Activated naive CD8-positive, alpha-beta T cell treated with anti-CD3 and anti-CD28 coated beads, Interleukin-2, amount 50 U/mL, for 16 hours (primary cell): Measurements from ENCODE around the gene AQP7.
A peak's percentile ranks its signal among the peaks of the same experiment; 100 is the strongest.
"Not testable (repeated sequence)": the region's sequence is repeated elsewhere in the genome, so short reads cannot be mapped to it uniquely, and the experiment has no call there.

Source experiments
- DNase-seq: peaks from one replicate; pipeline ENCODE4 v3.0.0-alpha.2; 2020; ENCODE audit warnings: low read depth, low spot score

Gene AQP7

GRCh38 chr9:33374634-33375237 is 27.6 kb downstream of the AQP7 start:
- peak; percentile 40 for DNase-seq

GRCh38 chr9:33374190-33374589 is 28.2 kb downstream of the AQP7 start:
- no peak for DNase-seq

GRCh38 chr9:33372900-33373299 is 29.5 kb downstream of the AQP7 start:
- no peak for DNase-seq

DNA sequence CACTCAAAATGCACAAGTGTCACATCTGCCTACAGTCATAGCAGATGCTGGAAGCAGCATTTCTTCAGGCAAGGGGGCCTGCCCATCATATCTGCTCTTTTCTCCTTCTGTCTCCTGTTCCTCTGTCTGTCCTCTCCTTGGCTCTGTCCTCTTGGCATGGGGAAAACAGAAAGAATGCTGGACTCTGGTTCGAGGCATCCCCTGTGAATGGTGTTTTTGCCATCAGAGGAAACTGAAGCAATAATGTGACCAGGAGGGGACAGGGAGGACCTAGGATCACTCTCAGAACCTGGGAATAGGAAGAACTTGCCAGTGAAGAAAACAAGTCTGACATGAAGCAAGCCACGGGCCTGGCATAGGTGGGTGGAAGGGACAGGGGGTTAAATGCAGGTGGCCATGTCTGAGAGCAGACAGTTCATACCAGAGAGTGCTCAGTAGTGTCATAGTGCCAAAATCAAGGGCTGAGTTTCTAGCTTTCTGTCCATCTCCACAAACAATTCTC is 35.3 kb downstream of the AQP7 start:
- no peak for DNase-seq

- DNase-seq = not testable (repeated sequence)
Observed at GRCh38 chr9:33364814-33365213, 37.6 kb downstream of the AQP7 start.

- no peak for DNase-seq
Observed at GRCh38 chr9:33364127-33364526, 38.2 kb downstream of the AQP7 start.

DNA sequence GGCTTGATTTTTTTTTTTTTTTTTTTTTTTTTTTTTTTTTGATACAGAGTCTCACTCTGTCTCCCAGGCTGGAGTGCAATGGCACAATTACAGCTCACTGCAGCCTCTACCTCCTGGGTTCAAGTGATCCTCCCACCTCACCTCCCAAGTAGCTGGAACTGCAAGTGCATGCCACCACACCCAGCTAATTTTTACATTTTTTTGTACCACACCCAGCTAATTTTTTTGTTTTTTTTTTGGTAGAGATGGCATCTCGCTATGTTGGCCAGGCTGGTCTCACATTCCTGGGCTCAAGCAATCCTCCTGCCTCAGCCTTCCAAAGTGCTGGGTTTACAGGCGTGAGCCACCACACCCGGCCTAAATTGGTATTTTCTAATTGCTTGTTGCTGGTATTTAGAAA is 43.7 kb downstream of the AQP7 start:
- DNase-seq = not testable (repeated sequence)

- DNase-seq = no peak
Observed at GRCh38 chr9:33355933-33356332, 46.4 kb downstream of the AQP7 start.

- DNase-seq = no peak
Observed at GRCh38 chr9:33354651-33355211, 47.6 kb downstream of the AQP7 start.

GRCh38 chr9:33351547-33351946 is 50.8 kb downstream of the AQP7 start:
- DNase-seq = no peak

- DNase-seq = no peak
Observed at GRCh38 chr9:33350310-33350709, 52.1 kb downstream of the AQP7 start.

DNA sequence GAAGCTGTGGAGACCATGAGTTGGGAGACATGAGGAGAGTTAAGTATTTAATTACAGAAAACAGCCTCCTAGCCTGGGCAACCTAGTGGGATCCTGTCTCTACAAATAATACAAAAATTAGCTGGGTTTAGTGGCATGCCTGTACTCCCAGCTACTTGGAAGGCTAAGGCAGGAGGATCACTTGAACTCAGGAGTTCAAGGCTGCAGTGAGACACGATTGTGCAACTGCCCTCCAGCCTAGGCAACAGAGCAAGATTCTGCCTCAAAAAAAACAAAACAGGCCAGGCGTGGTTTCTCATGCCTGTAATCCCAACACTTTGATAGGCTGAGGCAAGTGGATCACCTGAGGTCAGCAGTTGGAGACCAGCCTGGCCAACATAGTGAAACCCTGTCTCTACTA is 52.6 kb downstream of the AQP7 start:
- no peak for DNase-seq

- no peak for DNase-seq
Observed at GRCh38 chr9:33348998-33349397, 53.4 kb downstream of the AQP7 start.

GRCh38 chr9:33346564-33346963 is 55.8 kb downstream of the AQP7 start:
- no peak for DNase-seq

DNA sequence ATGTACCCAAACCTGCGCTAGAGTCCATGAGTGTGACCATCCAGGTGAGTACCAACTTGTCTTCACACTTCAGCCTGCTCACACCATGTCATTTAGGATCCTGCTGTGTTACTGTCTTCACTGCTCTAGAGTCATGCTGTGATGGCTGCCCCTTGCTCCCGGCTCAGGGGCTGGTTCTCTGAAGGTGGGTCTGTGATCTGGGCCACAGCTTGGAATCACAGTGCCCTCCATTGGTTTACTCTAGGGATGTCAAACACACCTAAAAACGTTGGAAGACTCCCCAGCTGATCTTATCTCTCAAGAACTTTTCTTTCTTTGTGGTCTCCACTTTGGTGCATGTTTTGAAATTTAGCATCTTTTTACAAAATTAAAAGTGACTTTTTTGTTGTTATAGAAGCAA is 58.2 kb downstream of the AQP7 start:
- no peak for DNase-seq

DNA sequence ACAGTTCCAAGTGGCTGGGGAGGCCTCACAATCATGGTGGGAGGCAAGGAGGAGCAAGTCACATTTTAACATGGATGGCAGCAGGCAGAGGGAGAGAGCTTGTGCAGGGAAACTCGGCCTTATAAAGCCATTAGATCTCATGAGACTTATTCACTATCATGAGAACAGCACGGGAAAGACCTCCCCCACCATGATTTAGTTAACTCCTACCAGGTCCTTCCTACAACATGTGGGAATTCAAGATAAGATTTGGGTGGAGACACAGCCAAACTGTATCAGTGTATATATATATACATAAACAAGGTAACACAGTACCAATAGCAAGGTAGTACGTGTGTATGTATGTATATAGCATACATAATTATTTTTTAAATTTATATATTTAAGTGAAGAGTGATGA is 61.2 kb downstream of the AQP7 start:
- DNase-seq = no peak

GRCh38 chr9:33340186-33340585 is 62.2 kb downstream of the AQP7 start:
- DNase-seq = no peak
